Activated CD4-positive, alpha-beta T cell treated with anti-CD3 and anti-CD28 coated beads for 36 hours (primary cell): ENCODE data around the gene PCDH1. TPM values are rescaled to one million over a fixed set of nuclear protein-coding genes. Genes with fewer than 3 reads are reported as not detected.

Experiments
- ATAC-seq: fragments of 200-7000 bp; cut with Tn5 transposase; one replicate; pipeline ENCODE4 v1.10.0; 2021; ENCODE audit warnings: mild to moderate bottlenecking, moderate library complexity
- CTCF ChIA-PET: fragments of 350-600 bp; sonication (Branson Sonifier 250); formaldehyde crosslinking; loops from one replicate; lab custom pipeline; 2021; ENCODE audit warnings: antibody characterized with exemption; lab: Charles Lee
- POLR2A ChIA-PET: fragments of 350-600 bp; sonication (Branson Sonifier 250); formaldehyde crosslinking; loops from one replicate; lab custom pipeline; 2021; ENCODE audit warnings: antibody characterized with exemption, inconsistent platforms; lab: Charles Lee
- DNase-seq: peaks from one replicate; pipeline ENCODE4 v3.0.0-alpha.2; 2020
- H3K27ac Mint-ChIP-seq: one replicate; pipeline ENCODE4 v1.8.0; 2021; ENCODE audit warnings: mixed read lengths
- H3K27me3 Mint-ChIP-seq: one replicate; pipeline ENCODE4 v1.8.0; 2021; ENCODE audit warnings: mixed read lengths
- H3K36me3 Mint-ChIP-seq: one replicate; pipeline ENCODE4 v1.8.0; 2021; ENCODE audit warnings: low read depth, mixed read lengths
- H3K4me1 Mint-ChIP-seq: one replicate; pipeline ENCODE4 v1.8.0; 2021; ENCODE audit warnings: mixed read lengths
- H3K4me3 Mint-ChIP-seq: one replicate; pipeline ENCODE4 v1.8.0; 2021; ENCODE audit warnings: mild to moderate bottlenecking, moderate library complexity, mixed read lengths
- H3K9me3 Mint-ChIP-seq: one replicate; pipeline ENCODE4 v1.8.0; 2021; ENCODE audit warnings: low read depth, mixed read lengths
- intact Hi-C, 2 experiments: fragments of 100-400 bp; cut with DNase I in 1 of 2; cut with micrococcal nuclease in 1 of 2; formaldehyde crosslinking; loops; one replicate each; pipeline versions ENCODE4 v1.14.2 to v1.15.1; 2022 to 2024; cut with DNase I, micrococcal nuclease
- total RNA-seq, 2 experiments: library from RNA; stranded (reverse); gene quantifications; one replicate each; pipeline ENCODE4 v1.2.3, GENCODE V29; 2021

The PCDH1 gene
- total RNA-seq, 2 experiments from 2014 or later: not detected

DNA sequence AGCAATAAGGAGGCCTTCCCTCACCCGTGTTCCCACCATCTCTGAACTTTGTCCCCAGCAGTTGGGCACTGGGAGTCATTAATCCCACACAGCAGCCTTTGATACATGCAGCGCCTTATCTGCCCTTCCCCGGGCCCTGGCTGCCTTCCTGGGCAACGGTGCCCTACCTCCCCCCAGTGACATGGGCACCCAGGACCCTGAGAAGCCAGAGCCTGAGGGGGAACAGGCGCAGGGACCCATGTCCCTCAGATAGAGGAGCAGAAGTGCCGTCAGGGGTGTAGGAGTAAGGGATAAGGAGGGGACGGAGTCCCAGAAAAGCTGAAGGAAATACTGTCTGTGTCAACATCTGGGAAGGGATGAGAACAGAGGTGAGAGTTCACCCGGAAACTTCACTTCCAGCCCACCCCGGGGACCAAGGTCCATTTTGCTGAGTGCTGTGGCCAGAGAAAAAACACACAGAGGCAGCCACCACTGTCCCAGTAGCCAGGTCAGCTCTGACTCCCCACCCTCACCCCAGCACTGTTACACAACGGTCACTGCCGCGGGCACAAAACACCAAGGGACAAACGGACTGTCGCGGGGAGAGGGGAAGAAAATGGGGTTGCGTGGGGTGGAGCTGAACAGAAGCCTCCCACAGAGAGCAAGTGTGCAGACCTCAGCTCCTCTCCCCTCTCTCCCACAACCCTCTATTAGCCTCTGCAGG, 3.8 kb downstream of the PCDH1 start:
- H3K4me3 Mint-ChIP-seq: no peak overlapping the region
- H3K27ac Mint-ChIP-seq: no peak overlapping the region
- intact Hi-C loops: no loop called here
- no peak for ATAC-seq
- ChIA-PET CTCF (interaction anchor here (0.5 kb wide), 1 partner anchor 270 kb away, joined by 3 read pairs; no protein-coding TSS in a partner anchor), POLR2A (no interaction called here)
- H3K9me3 Mint-ChIP-seq: no peaks in the 10 kb centered on the region
- peaks cover 19% of the 10 kb centered on the region for H3K4me1 Mint-ChIP-seq
- no peak for DNase-seq
- H3K27me3 Mint-ChIP-seq: peaks cover 50% of the 10 kb centered on the region
- no peaks in the 10 kb centered on the region for H3K36me3 Mint-ChIP-seq

DNA sequence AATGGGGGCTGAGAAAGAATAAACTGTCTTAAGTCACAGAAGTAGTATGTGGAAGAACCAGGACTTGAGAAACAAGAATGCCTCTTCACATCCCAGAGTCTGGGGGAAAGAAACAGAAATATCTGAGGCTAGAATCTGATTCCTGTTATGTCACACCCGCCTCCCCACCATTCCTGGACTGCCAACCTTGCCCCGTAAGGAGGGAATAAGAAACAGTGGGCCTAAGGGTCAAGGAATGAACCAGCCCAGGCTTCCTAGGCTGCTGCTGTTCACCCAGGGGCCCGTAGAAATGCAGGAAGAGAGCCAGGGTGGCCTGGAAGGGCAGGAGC, 4.3 kb downstream of the PCDH1 start:
- Mint-ChIP-seq H3K36me3 (no peaks in the 10 kb centered on the region), H3K4me3 (no peak overlapping the region), H3K9me3 (no peaks in the 10 kb centered on the region), H3K27me3 (peaks cover 45% of the 10 kb centered on the region), H3K27ac (no peak overlapping the region), H3K4me1 (peaks cover 15% of the 10 kb centered on the region)
- intact Hi-C loops: no loop called here
- ATAC-seq: no peak
- no peak for DNase-seq
- POLR2A ChIA-PET: no interaction called here
- CTCF ChIA-PET: no interaction called here

GRCh38 chr5:141872496-141873356, 5.5 kb downstream of the PCDH1 start:
- Mint-ChIP-seq H3K4me1 (peaks cover 10% of the 10 kb centered on the region), H3K4me3 (no peak overlapping the region), H3K27me3 (peaks cover 41% of the 10 kb centered on the region), H3K9me3 (no peaks in the 10 kb centered on the region), H3K36me3 (no peaks in the 10 kb centered on the region), H3K27ac (no peak overlapping the region)
- ChIA-PET CTCF (no interaction called here), POLR2A (no interaction called here)
- no peak for DNase-seq
- no peak for ATAC-seq
- intact Hi-C loops: no loop called here

- CTCF ChIA-PET: interaction anchor here (0.5 kb wide), 1 partner anchor 9 kb away, joined by 3 read pairs; no protein-coding TSS in a partner anchor
- intact Hi-C loops: no loop called here
- no peaks in the 10 kb centered on the region for H3K9me3 Mint-ChIP-seq
- ATAC-seq (no peak), DNase-seq (no peak)
- H3K4me3 Mint-ChIP-seq: no peak overlapping the region
- no peak overlapping the region for H3K27ac Mint-ChIP-seq
- no peaks in the 10 kb centered on the region for H3K36me3 Mint-ChIP-seq
- peaks cover 2% of the 10 kb centered on the region for H3K4me1 Mint-ChIP-seq
- POLR2A ChIA-PET: no interaction called here
- peaks cover 33% of the 10 kb centered on the region for H3K27me3 Mint-ChIP-seq
Measured at GRCh38 chr5:141871870-141872269, 6.3 kb downstream of the PCDH1 start.

DNA sequence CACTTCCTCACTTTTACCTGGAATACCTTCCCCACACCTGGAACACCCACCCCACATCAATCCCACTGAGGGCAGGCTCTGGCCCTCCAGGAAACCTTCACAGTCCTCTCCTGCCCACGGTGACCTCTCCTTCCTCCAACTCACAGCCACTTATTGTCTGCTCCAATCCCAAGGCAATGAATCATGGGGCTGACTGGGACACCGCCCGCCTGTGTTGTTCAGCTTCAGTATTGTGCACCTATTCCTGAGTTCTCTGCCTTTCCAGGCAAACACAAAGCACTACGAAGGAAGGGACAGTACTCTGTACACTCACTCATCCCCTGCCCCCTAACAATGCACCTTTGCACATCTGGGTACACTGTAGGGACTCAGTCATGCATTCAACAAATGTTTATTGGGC, 7.3 kb downstream of the PCDH1 start:
- Mint-ChIP-seq H3K36me3 (no peaks in the 10 kb centered on the region), H3K9me3 (no peaks in the 10 kb centered on the region), H3K27ac (no peak overlapping the region), H3K27me3 (peaks cover 30% of the 10 kb centered on the region), H3K4me3 (no peak overlapping the region), H3K4me1 (no peaks in the 10 kb centered on the region)
- ChIA-PET CTCF (no interaction called here), POLR2A (no interaction called here)
- no peak for ATAC-seq
- DNase-seq: no peak
- intact Hi-C loops: no loop called here

GRCh38 chr5:141870228-141870627, 8.0 kb downstream of the PCDH1 start:
- Mint-ChIP-seq H3K36me3 (no peaks in the 10 kb centered on the region), H3K9me3 (no peaks in the 10 kb centered on the region), H3K4me3 (no peak overlapping the region), H3K27ac (no peak overlapping the region), H3K27me3 (peaks cover 24% of the 10 kb centered on the region), H3K4me1 (no peaks in the 10 kb centered on the region)
- DNase-seq (no peak), ATAC-seq (no peak)
- ChIA-PET POLR2A (no interaction called here), CTCF (interaction anchor here (0.6 kb wide), 1 partner anchor 785 kb away, joined by 5 read pairs; no protein-coding TSS in a partner anchor)
- intact Hi-C loops: no loop called here

GRCh38 chr5:141869514-141869913, 8.7 kb downstream of the PCDH1 start:
- intact Hi-C loops: no loop called here
- no peaks in the 10 kb centered on the region for H3K36me3 Mint-ChIP-seq
- peaks cover 18% of the 10 kb centered on the region for H3K27me3 Mint-ChIP-seq
- DNase-seq (no peak), ATAC-seq (no peak)
- H3K4me1 Mint-ChIP-seq: no peaks in the 10 kb centered on the region
- no peak overlapping the region for H3K4me3 Mint-ChIP-seq
- no peak overlapping the region for H3K27ac Mint-ChIP-seq
- POLR2A ChIA-PET: interaction anchor here (0.7 kb wide), 1 partner anchor 354 kb away, joined by 3 read pairs; no protein-coding TSS in a partner anchor
- CTCF ChIA-PET: interaction anchor here (0.5 to 1.6 kb wide), 5 partner anchors 10 to 178 kb away, joined by 3 to 4 read pairs (median 4); partner anchors contain the start of gene PCDH12
- H3K9me3 Mint-ChIP-seq: no peaks in the 10 kb centered on the region

- intact Hi-C loops: no loop called here
- no peaks in the 10 kb centered on the region for H3K4me1 Mint-ChIP-seq
- CTCF ChIA-PET: interaction anchor here (0.5 to 1.6 kb wide), 7 partner anchors 11 to 369 kb away, joined by 3 to 4 read pairs (median 3); partner anchors contain the start of gene PCDH12
- no peak overlapping the region for H3K4me3 Mint-ChIP-seq
- no peaks in the 10 kb centered on the region for H3K9me3 Mint-ChIP-seq
- H3K27ac Mint-ChIP-seq: no peak overlapping the region
- ATAC-seq (no peak), DNase-seq (no peak)
- H3K36me3 Mint-ChIP-seq: no peaks in the 10 kb centered on the region
- POLR2A ChIA-PET: interaction anchor here (0.7 kb wide), 1 partner anchor 355 kb away, joined by 3 read pairs; no protein-coding TSS in a partner anchor
- H3K27me3 Mint-ChIP-seq: peaks cover 14% of the 10 kb centered on the region
Measured at GRCh38 chr5:141869040-141869439, 9.2 kb downstream of the PCDH1 start.

GRCh38 chr5:141868541-141868940, 9.7 kb downstream of the PCDH1 start:
- ChIA-PET CTCF (interaction anchor here (0.5 to 1.6 kb wide), 5 partner anchors 13 to 368 kb away, joined by 3 to 4 read pairs (median 4); no protein-coding TSS in a partner anchor), POLR2A (no interaction called here)
- H3K9me3 Mint-ChIP-seq: no peaks in the 10 kb centered on the region
- intact Hi-C loops: no loop called here
- no peaks in the 10 kb centered on the region for H3K36me3 Mint-ChIP-seq
- ATAC-seq (no peak), DNase-seq (no peak)
- H3K27me3 Mint-ChIP-seq: peaks cover 9% of the 10 kb centered on the region
- H3K4me1 Mint-ChIP-seq: no peaks in the 10 kb centered on the region
- H3K27ac Mint-ChIP-seq: no peak overlapping the region
- no peak overlapping the region for H3K4me3 Mint-ChIP-seq

DNA sequence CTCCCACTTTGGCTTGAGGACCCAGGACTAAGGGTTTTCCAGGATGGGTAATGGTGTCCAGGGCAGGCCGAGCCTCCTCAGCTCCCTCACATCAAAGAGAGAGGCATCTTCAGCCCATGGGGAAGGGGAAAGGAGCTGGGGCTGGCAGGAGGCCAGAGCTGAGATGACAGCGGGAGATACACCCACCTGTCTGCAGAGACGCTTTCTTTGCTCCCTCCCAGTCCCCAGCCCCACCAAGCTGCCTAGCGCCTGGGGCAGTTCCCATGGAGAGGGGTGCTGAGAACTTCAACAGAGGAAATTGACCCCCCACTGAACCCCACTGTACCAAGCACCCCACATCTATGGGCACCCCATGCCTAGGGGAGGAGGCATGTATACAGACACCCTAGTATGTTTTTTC, 10.6 kb downstream of the PCDH1 start:
- POLR2A ChIA-PET: interaction anchor here (0.7 kb wide), 1 partner anchor 553 kb away, joined by 11 read pairs; no protein-coding TSS in a partner anchor
- no peaks in the 10 kb centered on the region for H3K9me3 Mint-ChIP-seq
- CTCF ChIA-PET: interaction anchor here (0.6 kb wide), 1 partner anchor 46 kb away, joined by 5 read pairs; no protein-coding TSS in a partner anchor
- H3K27me3 Mint-ChIP-seq: peaks cover 7% of the 10 kb centered on the region
- no peak overlapping the region for H3K4me3 Mint-ChIP-seq
- intact Hi-C loops: no loop called here
- no peak overlapping the region for H3K27ac Mint-ChIP-seq
- DNase-seq (no peak), ATAC-seq (no peak)
- H3K4me1 Mint-ChIP-seq: no peaks in the 10 kb centered on the region
- no peaks in the 10 kb centered on the region for H3K36me3 Mint-ChIP-seq

GRCh38 chr5:141867139-141867538, 11.1 kb downstream of the PCDH1 start:
- Mint-ChIP-seq H3K27ac (no peak overlapping the region), H3K9me3 (no peaks in the 10 kb centered on the region), H3K36me3 (no peaks in the 10 kb centered on the region), H3K27me3 (peaks cover 5% of the 10 kb centered on the region), H3K4me3 (no peak overlapping the region), H3K4me1 (no peaks in the 10 kb centered on the region)
- intact Hi-C loops: no loop called here
- ATAC-seq (no peak), DNase-seq (no peak)
- POLR2A ChIA-PET: interaction anchor here (0.7 kb wide), 1 partner anchor 552 kb away, joined by 11 read pairs; no protein-coding TSS in a partner anchor
- CTCF ChIA-PET: interaction anchor here (0.6 kb wide), 2 partner anchors 9 to 47 kb away, joined by 3 to 5 read pairs; no protein-coding TSS in a partner anchor
